ENCODE results near the gene GJA10. TPM values are rescaled to one million over a fixed set of nuclear protein-coding genes. Genes with fewer than 3 reads are reported as not detected.

Gene GJA10
- polyA plus RNA-seq, 3 donors: not detected

DNA sequence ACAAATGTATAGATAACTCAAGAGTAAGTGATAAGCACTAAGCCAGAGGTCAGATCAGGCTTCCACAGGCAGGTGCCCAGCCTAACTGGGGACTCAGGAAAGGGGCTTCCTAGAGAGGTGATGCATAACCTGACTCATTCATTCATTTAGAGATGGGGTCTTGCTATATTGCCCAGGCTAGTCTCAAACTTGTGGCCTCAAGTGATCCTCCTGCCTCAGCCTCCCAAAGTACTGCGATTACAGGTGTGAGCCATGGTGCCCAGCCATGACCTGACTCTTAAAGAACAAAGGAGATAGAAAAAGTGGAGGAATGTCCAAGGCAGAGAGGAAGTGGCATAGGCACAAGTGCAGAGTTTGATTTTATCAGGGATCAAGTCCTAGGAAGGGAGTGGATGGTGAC, 41.9 kb downstream of the GJA10 start:
- no peak overlapping the region for H3K4me3 Mint-ChIP-seq

DNA sequence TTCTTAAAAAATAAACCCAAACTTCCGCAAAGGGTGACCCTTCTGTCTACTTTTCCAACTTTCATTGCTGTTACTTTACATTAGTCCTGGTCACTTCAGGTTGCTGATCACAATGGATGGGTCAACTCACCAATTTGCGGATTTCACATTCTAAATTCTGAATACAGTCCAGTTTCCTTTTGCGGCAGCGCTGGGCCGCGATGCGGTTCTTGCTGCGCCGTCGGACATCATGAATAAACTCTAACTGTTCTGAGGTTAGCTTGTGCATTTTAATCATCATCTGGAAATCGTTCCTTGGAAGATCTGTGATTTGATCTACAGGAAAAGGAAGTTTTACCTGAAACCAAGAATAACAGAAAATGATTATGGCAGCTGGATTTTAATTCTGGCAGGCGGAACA, 43.7 kb downstream of the GJA10 start:
- TF ChIP-seq, protein P1, sequence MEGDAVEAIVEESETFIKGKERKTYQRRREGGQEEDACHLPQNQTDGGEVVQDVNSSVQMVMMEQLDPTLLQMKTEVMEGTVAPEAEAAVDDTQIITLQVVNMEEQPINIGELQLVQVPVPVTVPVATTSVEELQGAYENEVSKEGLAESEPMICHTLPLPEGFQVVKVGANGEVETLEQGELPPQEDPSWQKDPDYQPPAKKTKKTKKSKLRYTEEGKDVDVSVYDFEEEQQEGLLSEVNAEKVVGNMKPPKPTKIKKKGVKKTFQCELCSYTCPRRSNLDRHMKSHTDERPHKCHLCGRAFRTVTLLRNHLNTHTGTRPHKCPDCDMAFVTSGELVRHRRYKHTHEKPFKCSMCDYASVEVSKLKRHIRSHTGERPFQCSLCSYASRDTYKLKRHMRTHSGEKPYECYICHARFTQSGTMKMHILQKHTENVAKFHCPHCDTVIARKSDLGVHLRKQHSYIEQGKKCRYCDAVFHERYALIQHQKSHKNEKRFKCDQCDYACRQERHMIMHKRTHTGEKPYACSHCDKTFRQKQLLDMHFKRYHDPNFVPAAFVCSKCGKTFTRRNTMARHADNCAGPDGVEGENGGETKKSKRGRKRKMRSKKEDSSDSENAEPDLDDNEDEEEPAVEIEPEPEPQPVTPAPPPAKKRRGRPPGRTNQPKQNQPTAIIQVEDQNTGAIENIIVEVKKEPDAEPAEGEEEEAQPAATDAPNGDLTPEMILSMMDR (IDR thresholded peaks at IDR 0.05): no peak
- Histone ChIP-seq H3K36me3 (replicated peaks in 1 of 2; ENCODE audit: control insufficient read depth in 1 of 2, insufficient read depth in 2 of 2, low read length in 2 of 2) (no peaks in the 10 kb centered on the region), H3K79me2 (ENCODE audit: insufficient read depth, low read length) (no peaks in the 10 kb centered on the region), H4K20me1 (ENCODE audit: insufficient read depth, low read length) (no peaks in the 10 kb centered on the region), H3K27me3 (ENCODE audit: control insufficient read depth in 2 of 2, insufficient read depth in 2 of 2, low read length in 2 of 2) (no peaks in the 10 kb centered on the region), H2AFZ (ENCODE audit: insufficient read depth, low read depth, low read length, poor library complexity, severe bottlenecking) (no peak overlapping the region), H3K4me1 (ENCODE audit: control insufficient read depth in 1 of 2, insufficient read depth in 2 of 2, low read length in 2 of 2) (no peaks in the 10 kb centered on the region), H3K9me3 (replicated peaks in 1 of 2; ENCODE audit: control insufficient read depth in 1 of 2, insufficient read depth in 1 of 2, low read length in 2 of 2) (no peaks in the 10 kb centered on the region), H3K27ac (ENCODE audit: low read depth in 1 of 2, low read length in 2 of 2) (no peak overlapping the region), H3K4me3 (replicated peaks in 1 of 3; ENCODE audit: low read depth in 2 of 3, low read length in 3 of 3) (no peak overlapping the region), H3K4me2 (replicated peaks; ENCODE audit: extremely low read depth, low read length, poor library complexity, severe bottlenecking) (no peak overlapping the region), H3K9ac (ENCODE audit: insufficient read depth, low read length, poor library complexity, severe bottlenecking) (no peak overlapping the region)
- WGBS (ENCODE audit: insufficient coverage): 93% methylated on average over 10 of the region's 12 CpGs
- H3K9me3 Mint-ChIP-seq: no peaks in the 10 kb centered on the region
- intact Hi-C loops (cut with micrococcal nuclease): no loop called here
- no peak overlapping the region for H3K4me3 Mint-ChIP-seq
- H3K4me1 Mint-ChIP-seq: peaks cover 3% of the 10 kb centered on the region
- H3K36me3 Mint-ChIP-seq: no peaks in the 10 kb centered on the region
- DNase-seq: no peak
- H3K27me3 Mint-ChIP-seq (ENCODE audit: low read depth in 3 of 3): peaks cover 0 to 3% (median 2%) of the 10 kb centered on the region in 3 donors
- H3K27ac Mint-ChIP-seq: no peak overlapping the region

More for the DNA sequence above, 41.9 kb downstream of the GJA10 start:
- H3K36me3 Mint-ChIP-seq: no peaks in the 10 kb centered on the region
- Histone ChIP-seq H3K27ac (ENCODE audit: low read depth in 1 of 2, low read length in 2 of 2) (no peak overlapping the region), H3K9ac (ENCODE audit: insufficient read depth, low read length, poor library complexity, severe bottlenecking) (no peak overlapping the region), H2AFZ (ENCODE audit: insufficient read depth, low read depth, low read length, poor library complexity, severe bottlenecking) (no peak overlapping the region), H3K79me2 (ENCODE audit: insufficient read depth, low read length) (no peaks in the 10 kb centered on the region), H3K36me3 (replicated peaks in 1 of 2; ENCODE audit: control insufficient read depth in 1 of 2, insufficient read depth in 2 of 2, low read length in 2 of 2) (no peaks in the 10 kb centered on the region), H3K4me2 (replicated peaks; ENCODE audit: extremely low read depth, low read length, poor library complexity, severe bottlenecking) (no peak overlapping the region), H3K9me3 (replicated peaks in 1 of 2; ENCODE audit: control insufficient read depth in 1 of 2, insufficient read depth in 1 of 2, low read length in 2 of 2) (no peaks in the 10 kb centered on the region), H3K4me3 (replicated peaks in 1 of 3; ENCODE audit: low read depth in 2 of 3, low read length in 3 of 3) (no peak overlapping the region), H3K27me3 (ENCODE audit: control insufficient read depth in 2 of 2, insufficient read depth in 2 of 2, low read length in 2 of 2) (no peaks in the 10 kb centered on the region), H3K4me1 (ENCODE audit: control insufficient read depth in 1 of 2, insufficient read depth in 2 of 2, low read length in 2 of 2) (no peaks in the 10 kb centered on the region), H4K20me1 (ENCODE audit: insufficient read depth, low read length) (no peaks in the 10 kb centered on the region)
- peaks cover 2 to 3% (median 2%) of the 10 kb centered on the region in 3 donors for H3K27me3 Mint-ChIP-seq (ENCODE audit: low read depth in 3 of 3)
- no peak for DNase-seq
- WGBS (ENCODE audit: insufficient coverage): 100% methylated on average over 1 of the region's 1 CpG
- intact Hi-C loops (cut with micrococcal nuclease): no loop called here
- H3K9me3 Mint-ChIP-seq: no peaks in the 10 kb centered on the region
- H3K4me1 Mint-ChIP-seq: peaks cover 3% of the 10 kb centered on the region
- peak overlapping the region in 1 of 7 donors; percentile 2 for H3K27ac Mint-ChIP-seq
- TF ChIP-seq, protein P1 (IDR thresholded peaks at IDR 0.05): no peak
